ENCODE data around the gene MACROD2. TPM values are rescaled to one million over a fixed set of nuclear protein-coding genes. Genes with fewer than 3 reads are reported as not detected.

The MACROD2 gene
- total RNA-seq, 2 donors from 2014 or later = 8.3 to 21.8 TPM

DNA sequence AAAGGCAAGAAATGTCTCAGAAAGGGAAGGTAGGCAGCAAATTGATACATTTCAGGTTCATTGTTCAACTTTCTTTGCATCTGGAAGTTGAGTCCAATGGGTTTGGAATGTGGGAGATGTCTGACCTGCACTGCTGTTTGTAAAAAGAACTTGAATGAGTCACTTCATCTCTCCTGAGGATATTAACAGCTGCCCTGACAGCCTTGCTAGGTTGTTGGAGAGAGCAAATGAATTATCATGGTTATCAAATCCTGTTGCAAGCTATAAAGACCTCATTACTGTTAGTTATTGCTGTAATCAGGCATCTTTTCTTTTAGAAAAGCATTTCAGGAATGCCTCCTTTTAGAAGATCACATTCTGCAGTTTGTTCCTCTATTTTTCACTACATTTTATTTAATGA, 365.1 kb downstream of the MACROD2 start:
- no peaks in the 10 kb centered on the region for H3K4me1 ChIP-seq
- no peaks in the 10 kb centered on the region for H3K9me3 ChIP-seq
- TF ChIP-seq, protein P1, sequence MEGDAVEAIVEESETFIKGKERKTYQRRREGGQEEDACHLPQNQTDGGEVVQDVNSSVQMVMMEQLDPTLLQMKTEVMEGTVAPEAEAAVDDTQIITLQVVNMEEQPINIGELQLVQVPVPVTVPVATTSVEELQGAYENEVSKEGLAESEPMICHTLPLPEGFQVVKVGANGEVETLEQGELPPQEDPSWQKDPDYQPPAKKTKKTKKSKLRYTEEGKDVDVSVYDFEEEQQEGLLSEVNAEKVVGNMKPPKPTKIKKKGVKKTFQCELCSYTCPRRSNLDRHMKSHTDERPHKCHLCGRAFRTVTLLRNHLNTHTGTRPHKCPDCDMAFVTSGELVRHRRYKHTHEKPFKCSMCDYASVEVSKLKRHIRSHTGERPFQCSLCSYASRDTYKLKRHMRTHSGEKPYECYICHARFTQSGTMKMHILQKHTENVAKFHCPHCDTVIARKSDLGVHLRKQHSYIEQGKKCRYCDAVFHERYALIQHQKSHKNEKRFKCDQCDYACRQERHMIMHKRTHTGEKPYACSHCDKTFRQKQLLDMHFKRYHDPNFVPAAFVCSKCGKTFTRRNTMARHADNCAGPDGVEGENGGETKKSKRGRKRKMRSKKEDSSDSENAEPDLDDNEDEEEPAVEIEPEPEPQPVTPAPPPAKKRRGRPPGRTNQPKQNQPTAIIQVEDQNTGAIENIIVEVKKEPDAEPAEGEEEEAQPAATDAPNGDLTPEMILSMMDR (IDR thresholded peaks at IDR 0.05) = no peak
- no peak for TF ChIP-seq POLR2A (IDR thresholded peaks at IDR 0.05)
- no peak overlapping the region for H3K4me3 ChIP-seq
- ATAC-seq (no peak), DNase-seq (no peak)
- H3K27ac ChIP-seq = no peak overlapping the region
- no peaks in the 10 kb centered on the region for H3K36me3 ChIP-seq (replicated peaks in 1 of 2; ENCODE audit: insufficient read depth in 1 of 2, low read depth in 2 of 2)
- H3K27me3 ChIP-seq = no peaks in the 10 kb centered on the region
- intact Hi-C loops (cut with DNase I) = no loop called here

DNA sequence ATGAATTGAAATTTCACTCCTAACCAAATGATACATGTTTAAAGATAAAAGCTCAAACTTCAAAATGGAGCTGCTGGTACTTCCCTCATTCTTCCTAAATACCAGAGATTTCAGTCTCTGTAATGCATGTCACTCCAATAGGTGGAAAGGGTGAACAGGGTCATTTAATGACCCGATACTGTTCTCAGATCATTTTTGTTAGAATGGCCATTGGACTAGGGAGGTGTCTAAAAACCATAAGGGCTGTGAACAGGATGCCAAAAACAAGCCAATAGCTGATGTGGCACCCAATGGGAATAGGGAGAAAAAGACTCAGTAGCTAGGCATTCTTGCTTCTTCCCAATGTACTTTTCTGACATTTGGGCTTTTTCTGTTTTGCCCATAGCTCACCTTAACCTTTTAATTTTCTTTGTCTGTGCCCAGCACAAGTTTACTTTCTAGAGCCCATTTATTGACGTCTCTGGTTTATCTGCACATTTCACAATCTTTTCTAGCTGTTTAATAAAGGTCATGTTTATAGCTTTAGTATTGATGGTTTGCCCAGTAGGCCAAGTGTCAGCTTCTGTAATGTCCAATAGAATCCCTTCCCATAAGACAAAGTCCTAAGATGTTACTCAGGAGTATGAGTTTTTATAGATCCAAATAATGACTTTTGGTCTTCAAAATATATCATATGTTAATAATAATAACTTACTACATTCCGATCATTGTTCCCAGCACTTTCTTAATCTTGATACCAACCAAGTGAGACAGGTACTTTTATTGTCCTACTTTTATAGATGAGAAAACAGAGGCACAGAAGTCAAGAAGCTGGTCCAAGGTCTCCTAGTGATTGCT, 366.4 kb downstream of the MACROD2 start:
- ATAC-seq (no peak), DNase-seq (no peak)
- intact Hi-C loops (cut with DNase I) = no loop called here
- TF ChIP-seq POLR2A (IDR thresholded peaks at IDR 0.05) = no peak
- TF ChIP-seq, protein P1 (IDR thresholded peaks at IDR 0.05) = no peak
- Histone ChIP-seq H3K27me3 (no peaks in the 10 kb centered on the region), H3K27ac (no peak overlapping the region), H3K4me3 (no peak overlapping the region), H3K36me3 (replicated peaks in 1 of 2; ENCODE audit: insufficient read depth in 1 of 2, low read depth in 2 of 2) (no peaks in the 10 kb centered on the region), H3K4me1 (no peaks in the 10 kb centered on the region), H3K9me3 (no peaks in the 10 kb centered on the region)
- 66 to 70% methylated on average over 3 of the region's 3 CpGs for WGBS, 2 donors

DNA sequence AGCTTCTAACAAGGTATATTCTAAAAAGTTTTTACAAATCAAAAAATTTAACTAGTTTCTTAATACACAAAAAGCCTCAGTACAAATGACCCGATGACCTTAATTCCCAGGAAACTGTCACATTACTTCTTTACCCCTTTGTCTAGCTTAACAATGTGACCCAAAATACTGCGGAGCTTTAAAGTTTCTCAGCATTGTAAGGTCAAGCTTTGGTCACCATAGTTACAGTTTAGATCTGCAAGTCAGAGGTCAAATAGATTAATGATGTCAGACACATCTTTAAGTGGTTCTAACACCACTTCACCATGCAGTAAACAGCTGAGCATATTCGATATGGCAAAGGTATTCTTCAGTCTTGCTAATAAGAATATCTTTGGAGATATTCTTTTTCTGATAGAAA, 378.9 kb downstream of the MACROD2 start:
- Histone ChIP-seq H3K27ac (no peak overlapping the region), H3K36me3 (replicated peaks in 1 of 2; ENCODE audit: insufficient read depth in 1 of 2, low read depth in 2 of 2) (no peaks in the 10 kb centered on the region), H3K9me3 (no peaks in the 10 kb centered on the region), H3K4me1 (no peaks in the 10 kb centered on the region), H3K4me3 (no peak overlapping the region), H3K27me3 (no peaks in the 10 kb centered on the region)
- 62 to 73% methylated on average over 3 of the region's 3 CpGs for WGBS, 2 donors
- ATAC-seq (no peak), DNase-seq (no peak)
- intact Hi-C loops (cut with DNase I) = no loop called here
- TF ChIP-seq, protein P1 (IDR thresholded peaks at IDR 0.05) = no peak
- no peak for TF ChIP-seq POLR2A (IDR thresholded peaks at IDR 0.05)

DNA sequence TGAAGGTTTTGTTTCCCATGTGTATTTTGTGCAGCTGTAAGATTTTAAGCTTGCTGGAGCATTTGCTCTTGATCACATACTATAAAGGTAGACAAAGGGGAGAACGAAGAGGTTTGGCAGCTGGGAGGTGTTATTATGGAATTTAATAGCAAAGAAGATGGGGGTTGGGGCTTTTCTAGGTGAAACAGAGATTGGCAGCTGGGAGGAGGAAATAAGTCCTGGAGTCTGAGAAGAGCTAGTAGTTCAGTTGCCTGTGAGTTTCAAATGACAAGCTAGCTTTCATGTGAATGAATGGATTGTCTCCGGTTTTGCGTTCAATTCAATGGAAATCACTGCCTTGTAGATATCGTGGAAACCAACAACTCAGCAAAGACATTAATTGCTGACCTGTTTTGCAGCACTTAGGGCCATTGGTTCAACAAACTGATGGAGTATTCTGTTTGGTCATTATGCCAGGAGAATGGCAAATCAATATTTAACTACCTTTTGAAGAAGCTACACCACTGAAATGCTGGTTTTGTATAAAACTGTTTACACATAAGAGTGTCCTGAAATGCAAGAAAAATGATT, 380.2 kb downstream of the MACROD2 start:
- TF ChIP-seq, protein P1 (IDR thresholded peaks at IDR 0.05) = no peak
- TF ChIP-seq POLR2A (IDR thresholded peaks at IDR 0.05) = no peak
- no peaks in the 10 kb centered on the region for H3K4me1 ChIP-seq
- H3K27me3 ChIP-seq = no peaks in the 10 kb centered on the region
- WGBS, 2 donors = 44 to 48% methylated on average over 4 of the region's 4 CpGs
- no peaks in the 10 kb centered on the region for H3K36me3 ChIP-seq (replicated peaks in 1 of 2; ENCODE audit: insufficient read depth in 1 of 2, low read depth in 2 of 2)
- no peak overlapping the region for H3K4me3 ChIP-seq
- DNase-seq = no peak
- no peak for ATAC-seq
- intact Hi-C loops (cut with DNase I) = no loop called here
- no peaks in the 10 kb centered on the region for H3K9me3 ChIP-seq
- no peak overlapping the region for H3K27ac ChIP-seq

DNA sequence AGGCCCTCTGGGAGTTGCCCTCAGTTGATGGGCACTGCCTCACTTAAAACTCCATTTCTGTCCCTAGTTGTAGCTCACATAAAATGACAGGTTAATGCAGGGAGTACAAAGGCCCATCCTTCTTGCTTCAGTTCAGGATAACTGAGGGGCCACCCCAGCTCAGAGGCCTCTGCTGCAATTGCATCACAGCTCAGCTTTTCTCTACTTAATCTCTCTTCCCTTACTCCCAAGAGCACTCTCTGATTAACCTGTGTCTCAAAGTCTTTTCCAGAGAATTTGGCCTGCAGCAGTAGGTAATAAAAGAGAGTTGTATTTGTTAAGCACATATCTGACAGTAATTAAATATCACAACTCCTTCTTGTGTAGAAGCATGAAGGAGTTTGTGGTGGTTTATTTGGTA, 383.0 kb downstream of the MACROD2 start:
- no peaks in the 10 kb centered on the region for H3K36me3 ChIP-seq (replicated peaks in 1 of 2; ENCODE audit: insufficient read depth in 1 of 2, low read depth in 2 of 2)
- H3K27ac ChIP-seq = no peak overlapping the region
- no peaks in the 10 kb centered on the region for H3K9me3 ChIP-seq
- no peak for TF ChIP-seq POLR2A (IDR thresholded peaks at IDR 0.05)
- TF ChIP-seq, protein P1 (IDR thresholded peaks at IDR 0.05) = no peak
- H3K4me1 ChIP-seq = no peaks in the 10 kb centered on the region
- no peaks in the 10 kb centered on the region for H3K27me3 ChIP-seq
- H3K4me3 ChIP-seq = no peak overlapping the region
- intact Hi-C loops (cut with DNase I) = no loop called here
- ATAC-seq (no peak), DNase-seq (no peak)

Data from body of pancreas (tissue), 4 donors.